HFF-Myc (cell line): ENCODE results near the gene RGS4.

ENCODE experiments used
- DNase-seq: peaks from one replicate; pipeline ENCODE4 v3.0.0-alpha.2; 2011; ENCODE audit warnings: low read depth; ENCODE audit errors: extremely low read depth
- H3K4me3 ChIP-seq: replicated peaks from 2 replicates; pipeline ENCODE4 v1.5.1; 2011; ENCODE audit warnings: low read depth, mild to moderate bottlenecking, control low read depth, low read length
- TF ChIP-seq, protein P1 (sequence below): IDR thresholded peaks from 2 replicates; pipeline ENCODE4 v1.5.1; 2012; ENCODE audit warnings: mild to moderate bottlenecking, low read depth, low read length, control low read depth; ENCODE audit errors: missing control alignments

RGS4 gene

DNA sequence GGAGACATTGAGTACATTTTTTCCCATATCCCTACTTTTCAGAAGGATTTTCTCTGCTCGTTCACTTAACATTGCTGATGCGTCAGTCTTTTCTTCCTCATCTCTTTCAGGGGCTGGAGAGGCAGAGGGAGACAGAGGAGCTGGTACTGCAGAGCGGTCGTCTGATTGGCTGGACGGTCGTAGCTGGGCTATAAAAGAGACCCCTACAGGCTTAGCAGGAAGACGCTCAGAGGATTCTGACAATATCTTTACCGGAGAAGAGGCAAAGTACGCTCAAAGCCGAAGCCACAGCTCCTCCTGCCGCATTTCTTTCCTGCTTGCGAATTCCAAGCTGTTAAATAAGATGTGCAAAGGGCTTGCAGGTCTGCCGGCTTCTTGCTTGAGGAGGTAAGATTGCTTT is at the start of gene RGS4:
TSS of gene RGS4 (plus strand) at position 220 of the 400 bp plus-strand sequence. CDS start at position 344, 124 bp downstream.
- TF ChIP-seq, protein P1, sequence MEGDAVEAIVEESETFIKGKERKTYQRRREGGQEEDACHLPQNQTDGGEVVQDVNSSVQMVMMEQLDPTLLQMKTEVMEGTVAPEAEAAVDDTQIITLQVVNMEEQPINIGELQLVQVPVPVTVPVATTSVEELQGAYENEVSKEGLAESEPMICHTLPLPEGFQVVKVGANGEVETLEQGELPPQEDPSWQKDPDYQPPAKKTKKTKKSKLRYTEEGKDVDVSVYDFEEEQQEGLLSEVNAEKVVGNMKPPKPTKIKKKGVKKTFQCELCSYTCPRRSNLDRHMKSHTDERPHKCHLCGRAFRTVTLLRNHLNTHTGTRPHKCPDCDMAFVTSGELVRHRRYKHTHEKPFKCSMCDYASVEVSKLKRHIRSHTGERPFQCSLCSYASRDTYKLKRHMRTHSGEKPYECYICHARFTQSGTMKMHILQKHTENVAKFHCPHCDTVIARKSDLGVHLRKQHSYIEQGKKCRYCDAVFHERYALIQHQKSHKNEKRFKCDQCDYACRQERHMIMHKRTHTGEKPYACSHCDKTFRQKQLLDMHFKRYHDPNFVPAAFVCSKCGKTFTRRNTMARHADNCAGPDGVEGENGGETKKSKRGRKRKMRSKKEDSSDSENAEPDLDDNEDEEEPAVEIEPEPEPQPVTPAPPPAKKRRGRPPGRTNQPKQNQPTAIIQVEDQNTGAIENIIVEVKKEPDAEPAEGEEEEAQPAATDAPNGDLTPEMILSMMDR: peak; percentile 64
- H3K4me3 ChIP-seq: peak within 1 kb of the TSS; percentile 51
- DNase-seq: peak; percentile 93

DNA sequence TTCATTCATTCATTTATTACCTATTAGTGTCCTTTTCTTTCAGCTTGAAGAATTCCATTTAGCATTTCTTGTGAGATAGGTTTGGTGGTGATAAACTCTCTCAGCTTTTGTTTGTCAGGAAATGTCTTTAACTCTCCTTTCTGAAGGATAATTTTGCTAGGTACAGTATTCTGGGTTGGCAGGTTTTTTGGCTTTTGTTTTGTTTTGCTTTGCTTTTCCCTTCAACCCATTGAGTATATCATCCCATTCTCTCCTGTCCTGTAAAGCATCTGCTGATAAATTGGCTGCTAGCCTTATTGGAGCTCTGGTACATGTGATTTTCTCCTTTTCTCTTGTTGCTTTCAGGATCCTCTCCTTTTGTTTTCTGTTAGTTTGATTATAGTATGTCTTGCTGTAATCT is 47.0 kb upstream of the RGS4 start:
- no peak for DNase-seq
- TF ChIP-seq, protein P1: no peak
- no peak overlapping the region for H3K4me3 ChIP-seq

DNA sequence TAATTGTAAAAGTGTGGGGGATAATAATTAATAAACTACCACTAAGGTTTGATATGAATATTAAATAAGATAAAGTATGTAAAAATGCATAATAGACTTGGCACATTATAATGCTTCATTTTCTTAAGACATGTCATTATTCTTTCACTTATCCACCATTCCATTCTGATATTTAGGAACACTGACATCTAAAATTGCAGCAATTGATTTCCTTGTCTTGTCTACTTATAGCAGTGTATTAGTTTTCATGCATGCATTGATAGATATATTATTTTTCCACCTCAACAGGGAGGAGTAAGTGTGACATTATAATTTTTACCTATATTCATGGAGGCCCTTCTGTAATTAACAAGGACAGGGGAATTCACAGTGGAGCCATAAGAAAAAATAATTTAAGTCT is 41.6 kb upstream of the RGS4 start:
- no peak overlapping the region for H3K4me3 ChIP-seq
- no peak for DNase-seq
- TF ChIP-seq, protein P1: no peak

DNA sequence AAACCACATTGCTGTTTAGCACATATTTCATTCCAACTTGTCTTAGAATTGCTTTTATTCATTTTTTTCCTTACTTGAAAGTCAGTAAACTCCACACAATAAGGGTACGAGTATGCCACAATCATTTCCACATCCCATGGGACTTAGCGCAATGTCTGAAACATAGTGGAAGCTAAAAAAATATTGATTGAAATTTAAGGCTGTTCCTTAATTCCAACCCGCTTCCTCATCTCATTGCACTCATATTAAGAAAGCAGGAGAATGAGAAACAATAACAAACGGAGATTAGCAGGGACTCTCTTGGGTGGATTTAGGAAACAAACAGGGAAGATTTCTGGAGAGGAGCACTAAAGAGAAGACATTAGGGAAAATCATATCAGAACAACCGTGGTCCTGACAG is 39.3 kb upstream of the RGS4 start:
- no peak for DNase-seq
- TF ChIP-seq, protein P1: no peak
- no peak overlapping the region for H3K4me3 ChIP-seq

DNA sequence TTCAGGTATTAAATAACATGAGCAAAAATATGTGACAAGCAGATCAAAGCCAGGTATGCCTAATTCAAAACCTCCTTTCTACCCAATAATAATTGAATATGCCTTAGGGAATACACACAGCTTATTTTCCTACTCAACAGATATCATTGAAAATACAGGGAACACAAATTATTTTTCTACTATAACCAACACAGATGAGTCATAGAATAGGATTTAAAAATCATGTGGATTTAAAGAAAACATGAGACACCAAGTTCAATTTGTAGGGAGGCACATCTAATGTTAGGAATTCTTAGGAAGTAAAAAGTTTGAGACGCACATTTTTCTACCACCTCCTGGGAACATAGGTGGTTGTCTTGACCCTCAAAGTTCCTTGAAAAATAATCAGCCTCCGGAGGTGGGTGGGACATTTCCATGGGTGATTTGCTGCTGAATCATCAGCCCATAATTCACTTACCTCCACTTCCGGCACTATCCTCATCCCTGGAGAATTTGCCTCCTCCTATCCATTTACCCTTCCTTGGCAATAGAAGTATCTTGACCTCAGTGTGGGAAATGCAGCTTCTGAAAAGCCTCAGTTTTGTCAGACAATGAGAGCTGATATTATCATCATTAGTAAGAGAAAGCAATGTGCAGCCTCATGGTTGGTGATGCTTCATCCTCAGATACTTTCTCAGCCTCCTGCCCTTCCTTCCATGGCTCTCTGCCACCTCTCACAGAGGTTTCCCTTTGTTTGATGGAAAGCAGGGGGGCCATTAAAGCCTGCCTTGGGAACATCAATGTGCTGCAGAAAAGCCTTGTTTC is 33.5 kb upstream of the RGS4 start:
- no peak overlapping the region for H3K4me3 ChIP-seq
- DNase-seq: peak; percentile 64
- TF ChIP-seq, protein P1: no peak

DNA sequence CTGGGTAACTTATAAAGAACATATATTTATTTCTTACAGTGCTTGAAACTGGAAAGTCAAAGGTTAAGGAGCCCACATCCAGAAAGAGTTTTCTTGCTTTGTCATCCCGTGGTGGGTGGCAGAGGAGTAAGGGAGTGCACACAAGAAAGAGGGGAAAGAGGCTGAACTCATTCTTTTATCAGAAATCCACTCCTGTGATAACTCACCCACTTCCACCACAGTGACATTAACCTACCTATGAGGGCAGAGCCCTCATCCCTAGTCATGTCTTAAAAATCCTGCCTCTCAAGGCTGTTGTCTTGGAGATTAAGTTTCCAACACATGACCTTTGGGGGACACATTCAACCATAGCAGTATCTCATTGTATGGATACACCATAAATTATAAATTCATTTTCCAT is 32.5 kb upstream of the RGS4 start:
- H3K4me3 ChIP-seq: no peak overlapping the region
- TF ChIP-seq, protein P1: no peak
- no peak for DNase-seq
